HG02970 (cell line): Measurements from ENCODE around the gene AGAP2.

Source experiments
- ATAC-seq: cut with Tn5 transposase; IDR thresholded peaks from one replicate; pipeline ENCODE4 v1.9.1; 2021; ENCODE audit warnings: mild to moderate bottlenecking, moderate library complexity, moderate number of reproducible peaks; ENCODE audit not compliant: unreplicated experiment, low FRiP score

The AGAP2 gene

GRCh38 chr12:57739387-57739786 lies 845 bp upstream of the AGAP2 start:
- ATAC-seq, result no peak

GRCh38 chr12:57737467-57738460 lies 778 bp downstream of the AGAP2 start:
- ATAC-seq, result no peak

- no peak for ATAC-seq
Observed at GRCh38 chr12:57736741-57737466, 1.6 kb downstream of the AGAP2 start.

GRCh38 chr12:57735952-57736740 lies 2.4 kb downstream of the AGAP2 start:
- no peak for ATAC-seq

GRCh38 chr12:57735198-57735855 lies 3.2 kb downstream of the AGAP2 start:
- ATAC-seq, result no peak

GRCh38 chr12:57734591-57734990 lies 4.0 kb downstream of the AGAP2 start:
- no peak for ATAC-seq

GRCh38 chr12:57733928-57734327 lies 4.6 kb downstream of the AGAP2 start:
- no peak for ATAC-seq

- no peak for ATAC-seq
Observed at GRCh38 chr12:57732726-57733593, 5.6 kb downstream of the AGAP2 start.

- no peak for ATAC-seq
Observed at GRCh38 chr12:57732270-57732669, 6.3 kb downstream of the AGAP2 start.

GRCh38 chr12:57731411-57732080 lies 7.0 kb downstream of the AGAP2 start:
- ATAC-seq, result no peak

GRCh38 chr12:57730336-57731067 lies 8.0 kb downstream of the AGAP2 start:
- ATAC-seq, result no peak

- no peak for ATAC-seq
Observed at GRCh38 chr12:57729321-57729844, 9.2 kb downstream of the AGAP2 start.

- ATAC-seq, result no peak
Observed at GRCh38 chr12:57727758-57728395, 10.7 kb downstream of the AGAP2 start.

GRCh38 chr12:57726884-57727757 lies 11.4 kb downstream of the AGAP2 start:
- ATAC-seq, result no peak

GRCh38 chr12:57726151-57726883 lies 12.2 kb downstream of the AGAP2 start:
- ATAC-seq, result peak; percentile 31

- no peak for ATAC-seq
Observed at GRCh38 chr12:57725851-57726150, 12.7 kb downstream of the AGAP2 start.
